GM10266 (cell line): Measurements from ENCODE around the gene AIDA.

Experiments
- DNase-seq: peaks from one replicate; pipeline ENCODE4 v3.0.0; 2012; ENCODE audit errors: extremely low spot score
- CTCF ChIP-seq: IDR thresholded peaks from 2 replicates; pipeline ENCODE4 v1.5.1; 2012; ENCODE audit warnings: mild to moderate bottlenecking, low read depth; ENCODE audit not compliant: control insufficient read depth, insufficient read depth; ENCODE audit errors: missing control alignments

AIDA gene

GRCh38 chr1:222663431-222663934, 48.8 kb downstream of the AIDA start:
- DNase-seq: no peak
- no peak for TF ChIP-seq CTCF

- TF ChIP-seq CTCF: no peak
- no peak for DNase-seq
Measured at GRCh38 chr1:222657899-222658298, 54.4 kb downstream of the AIDA start.

- TF ChIP-seq CTCF: no peak
- DNase-seq: no peak
Measured at GRCh38 chr1:222656391-222657155, 55.7 kb downstream of the AIDA start.

GRCh38 chr1:222654849-222655248, 57.4 kb downstream of the AIDA start:
- peak; percentile 68 for DNase-seq
- peak; percentile 32 for TF ChIP-seq CTCF

- TF ChIP-seq CTCF: no peak
- DNase-seq: no peak
Measured at GRCh38 chr1:222653178-222653827, 59.0 kb downstream of the AIDA start.

- DNase-seq: no peak
- TF ChIP-seq CTCF: no peak
Measured at GRCh38 chr1:222652676-222653075, 59.6 kb downstream of the AIDA start.

GRCh38 chr1:222644636-222644980, 67.7 kb downstream of the AIDA start:
- no peak for DNase-seq
- TF ChIP-seq CTCF: no peak
